Testis (tissue), 2 donors: Measurements from ENCODE around the gene PPP1R7.

Experiments used
- CTCF ChIP-seq, 3 experiments: fragments of 450-650 bp in 2 of 3; fragments of 200-600 bp in 1 of 3; sonication (generic) in 1 of 3; IDR thresholded peaks; one replicate each; pipeline ENCODE4 v1.5.1; 2016 to 2019; ENCODE audit warnings: antibody characterized with exemption in 3 of 3, mild to moderate bottlenecking in 2 of 3, moderate library complexity in 1 of 3
- POLR2A ChIP-seq: fragments of 450-650 bp; IDR thresholded peaks from one replicate; pipeline ENCODE4 v1.6.1; 2017; ENCODE audit warnings: antibody characterized with exemption, mild to moderate bottlenecking, moderate library complexity

GRCh38 chr2:241229563-241230401, 79.5 kb downstream of the PPP1R7 start:
- no peak for TF ChIP-seq CTCF (IDR thresholded peaks at IDR 0.05)
- TF ChIP-seq POLR2A: no peak
